Gastroesophageal sphincter (tissue), 3 donors: Measurements from ENCODE around the gene ACSS3.

ENCODE experiments used
- CTCF ChIP-seq, 4 experiments: fragments of 200-600 bp in 2 of 4; fragments of 450-650 bp in 2 of 4; sonication (generic) in 1 of 4; IDR thresholded peaks; one replicate each; pipeline ENCODE4 v1.5.1; 2017 to 2019; ENCODE audit warnings: antibody characterized with exemption in 4 of 4, mild to moderate bottlenecking in 2 of 4, moderate library complexity in 2 of 4
- EP300 ChIP-seq: sonication (generic); formaldehyde crosslinking; IDR thresholded peaks from one replicate; pipeline ENCODE4 v1.6.1; 2017; ENCODE audit warnings: antibody characterized with exemption, mild to moderate bottlenecking
- POLR2A ChIP-seq, 2 donors: fragments of 450-650 bp; IDR thresholded peaks; one replicate each; pipeline ENCODE4 v1.6.1; 2017; ENCODE audit warnings: antibody characterized with exemption in 2 of 2, mild to moderate bottlenecking in 2 of 2, moderate library complexity in 1 of 2

- TF ChIP-seq EP300 = no peak
- no peak for TF ChIP-seq POLR2A (IDR thresholded peaks at IDR 0.05)
- no peak for TF ChIP-seq CTCF (IDR thresholded peaks at IDR 0.05)
Measured at GRCh38 chr12:81255947-81256346, 178.1 kb downstream of the ACSS3 start.
